GM19395 (cell line): Measurements from ENCODE around the gene PTGER1.
A peak's percentile ranks its signal among the peaks of the same experiment; 100 is the strongest.

Experiments used
- ATAC-seq: cut with Tn5 transposase; IDR thresholded peaks from one replicate; pipeline ENCODE4 v1.9.1; 2021; ENCODE audit warnings: mild to moderate bottlenecking, moderate library complexity; ENCODE audit not compliant: unreplicated experiment

The PTGER1 gene

DNA sequence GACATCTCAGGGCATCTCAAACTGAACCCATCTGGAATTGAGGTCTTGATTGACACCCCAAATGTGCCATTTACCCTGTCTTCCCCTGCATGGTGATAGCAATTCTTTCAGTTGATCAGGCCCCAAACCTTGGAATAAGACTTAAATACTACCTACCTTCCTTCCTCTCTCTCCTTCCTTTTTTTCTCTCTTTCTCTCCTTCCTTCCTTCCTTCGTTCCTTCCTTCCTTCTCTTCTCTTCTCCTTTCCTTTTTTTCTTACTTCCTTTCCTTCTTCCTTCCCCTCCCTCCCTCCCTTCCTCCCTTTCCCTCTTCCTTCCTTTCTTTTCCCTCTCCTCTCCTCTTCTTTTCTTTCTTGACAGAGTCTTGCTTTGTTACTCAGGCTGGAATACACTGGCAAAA lies 28.1 kb upstream of the PTGER1 start:
- no peak for ATAC-seq

DNA sequence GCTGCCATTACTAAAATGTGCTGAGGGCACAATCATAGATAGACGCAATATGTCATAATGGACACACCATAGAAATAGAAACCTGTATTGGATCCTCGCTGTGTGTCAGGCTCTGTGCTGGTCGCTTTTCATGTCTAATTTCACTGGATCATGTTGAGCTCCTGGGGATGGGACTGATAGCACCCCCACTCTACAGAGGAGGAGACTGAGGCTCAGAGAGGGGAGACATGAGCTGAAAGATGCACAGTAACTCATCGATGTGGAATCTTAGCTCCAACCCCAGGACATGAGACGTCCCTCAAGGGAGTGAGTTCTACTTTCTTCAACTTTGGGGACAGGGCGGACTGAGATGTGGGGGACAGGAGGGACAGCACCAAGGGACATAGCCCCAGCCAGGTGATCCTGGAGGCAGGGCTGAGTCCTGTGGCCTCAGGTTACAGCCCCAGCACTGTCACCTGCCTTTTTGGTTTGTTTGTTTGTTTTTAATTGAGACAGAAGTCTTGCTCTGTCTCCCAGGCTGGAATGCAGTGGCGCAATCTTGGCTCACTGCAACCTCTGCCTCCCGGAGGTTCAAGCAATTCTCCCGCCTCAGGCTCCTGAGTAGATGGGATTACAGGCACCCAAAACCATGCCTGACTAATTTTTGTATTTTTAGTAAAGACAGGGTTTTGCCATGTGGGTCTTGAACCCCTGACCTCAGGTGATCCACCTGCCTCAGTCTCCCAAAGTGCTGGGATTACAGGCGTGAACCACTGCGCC lies 27.4 kb upstream of the PTGER1 start:
- no peak for ATAC-seq

DNA sequence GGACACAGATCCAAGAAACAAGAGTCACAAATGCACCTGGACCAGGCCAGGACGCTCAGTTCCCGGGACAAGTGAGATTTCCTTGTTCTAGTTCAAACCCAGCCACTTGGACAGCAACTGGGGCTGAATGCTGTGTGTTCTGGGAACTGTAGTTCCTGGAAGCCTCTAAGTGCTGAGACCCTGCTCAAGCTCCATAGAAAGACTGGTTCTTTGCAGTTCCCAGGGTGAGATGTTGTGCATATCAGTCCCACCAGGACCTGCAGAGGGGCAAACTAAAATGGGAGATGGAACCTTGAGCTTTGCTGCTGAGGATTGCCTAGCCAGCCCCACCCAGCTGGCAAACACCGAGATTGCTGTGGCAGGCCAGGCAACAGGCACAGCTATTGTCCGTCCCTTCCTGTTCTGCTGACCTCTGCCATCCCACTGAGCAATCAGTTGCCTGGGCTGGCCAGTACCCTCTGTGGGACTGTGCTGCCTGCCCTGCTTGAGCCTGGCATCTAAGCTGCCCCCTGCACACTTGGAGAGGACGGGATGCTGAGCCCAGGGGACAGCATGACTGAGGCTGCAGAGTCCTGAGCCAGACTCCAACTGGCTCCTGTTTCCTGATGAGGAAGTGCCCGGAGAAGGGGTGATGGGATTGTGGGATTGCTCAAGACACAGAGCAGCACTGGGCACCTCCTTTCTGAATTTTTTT lies 22.2 kb upstream of the PTGER1 start:
- ATAC-seq = no peak

- ATAC-seq = no peak
These were observed 21.7 kb upstream of the PTGER1 start for GRCh38 chr19:14496834-14497227.

DNA sequence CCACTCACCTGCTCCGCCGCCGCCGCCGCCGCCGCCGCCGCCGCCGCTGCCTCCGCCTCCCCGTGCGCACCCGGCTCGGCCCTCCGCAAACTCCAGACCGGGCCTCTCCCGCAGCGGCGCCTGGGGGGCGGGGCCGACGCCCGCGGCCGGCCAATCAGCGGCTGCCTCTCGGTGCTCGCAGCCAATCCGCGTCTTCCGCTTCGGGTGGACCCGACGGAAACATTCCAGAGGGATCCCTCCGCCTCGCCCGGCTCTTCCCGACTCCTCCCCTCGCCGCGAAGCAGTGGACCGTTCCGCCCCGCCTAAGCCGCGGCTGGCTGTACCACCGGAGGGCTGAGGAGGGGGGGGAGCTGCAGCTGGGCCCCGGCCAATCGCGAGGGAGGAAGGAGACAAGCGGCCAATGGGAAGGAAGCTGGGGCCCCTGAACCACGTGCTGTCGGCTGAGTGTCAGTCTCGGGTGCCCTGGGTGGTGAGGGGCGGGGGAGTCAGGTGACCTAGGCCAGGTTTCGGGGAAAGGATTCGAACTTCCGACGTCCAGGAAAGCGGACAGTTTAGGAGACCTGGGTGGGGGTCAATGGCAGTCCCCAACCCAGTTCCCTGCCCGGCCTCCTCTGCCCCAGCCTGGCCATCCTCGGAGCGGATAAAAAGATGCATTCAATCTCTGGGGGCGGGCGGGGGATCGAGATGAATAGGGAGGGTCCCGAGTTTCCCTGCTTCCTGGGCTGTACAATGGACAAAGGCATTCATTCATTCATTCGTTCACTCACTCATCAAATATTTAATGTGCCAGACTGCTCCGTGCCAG lies 21.1 kb upstream of the PTGER1 start, which contains the start of gene GIPC1:
GIPC1 (minus strand) TSS at position 99 of the 805 bp plus-strand sequence. CDS start 13,151 bp downstream, outside the sequence.
- peak; percentile 66 for ATAC-seq

DNA sequence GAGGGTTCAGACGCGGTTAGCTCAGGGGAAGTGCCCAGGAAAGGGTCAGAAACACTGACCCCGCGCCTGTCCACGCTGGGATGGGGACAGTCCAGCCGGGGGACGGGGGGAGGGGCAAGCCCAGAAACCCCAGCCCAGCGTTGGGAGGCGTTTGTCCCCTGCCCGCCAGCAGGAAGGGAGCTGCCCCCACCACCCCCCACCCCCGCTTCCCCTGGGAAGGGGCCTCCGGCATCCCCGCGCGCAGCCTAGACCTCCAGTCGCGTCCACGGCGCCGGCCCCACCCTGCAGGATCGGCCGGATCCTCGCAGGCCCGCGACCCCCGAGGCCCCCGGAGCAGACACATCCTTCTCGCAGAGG lies 20.5 kb upstream of the PTGER1 start:
- ATAC-seq = no peak

GRCh38 chr19:14494910-14495671 lies 19.9 kb upstream of the PTGER1 start:
- ATAC-seq = no peak

- no peak for ATAC-seq
These were observed 19.3 kb upstream of the PTGER1 start for GRCh38 chr19:14494411-14494810.

DNA sequence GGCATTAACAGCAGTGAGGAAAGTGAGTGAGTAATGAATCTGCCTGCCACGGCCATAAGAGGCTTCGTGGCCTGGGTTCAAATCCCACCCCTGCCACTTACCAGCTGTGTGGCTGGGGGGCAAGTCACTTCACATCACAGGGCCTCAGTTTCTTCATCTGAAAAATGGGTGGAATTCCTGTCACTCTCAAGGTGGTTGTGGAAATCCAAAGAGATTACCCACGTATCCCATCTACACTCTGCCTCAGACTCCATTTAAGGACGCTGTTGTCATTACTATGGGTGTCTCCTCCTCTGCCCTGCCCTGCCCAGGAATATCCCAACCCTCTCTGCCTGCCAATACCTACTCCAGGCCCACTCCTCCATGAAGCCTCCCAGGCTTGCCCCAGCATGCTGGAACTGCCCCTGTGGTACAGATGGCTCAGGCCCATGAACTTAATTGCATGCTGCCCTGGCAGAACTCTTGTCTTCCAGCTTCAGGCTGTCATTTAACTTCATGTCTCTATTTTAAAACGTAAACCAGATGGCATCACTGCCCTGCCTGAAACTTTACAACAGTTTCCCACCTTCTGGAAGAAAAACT lies 17.7 kb upstream of the PTGER1 start:
- no peak for ATAC-seq

GRCh38 chr19:14487370-14488125 lies 12.4 kb upstream of the PTGER1 start:
- ATAC-seq = no peak

DNA sequence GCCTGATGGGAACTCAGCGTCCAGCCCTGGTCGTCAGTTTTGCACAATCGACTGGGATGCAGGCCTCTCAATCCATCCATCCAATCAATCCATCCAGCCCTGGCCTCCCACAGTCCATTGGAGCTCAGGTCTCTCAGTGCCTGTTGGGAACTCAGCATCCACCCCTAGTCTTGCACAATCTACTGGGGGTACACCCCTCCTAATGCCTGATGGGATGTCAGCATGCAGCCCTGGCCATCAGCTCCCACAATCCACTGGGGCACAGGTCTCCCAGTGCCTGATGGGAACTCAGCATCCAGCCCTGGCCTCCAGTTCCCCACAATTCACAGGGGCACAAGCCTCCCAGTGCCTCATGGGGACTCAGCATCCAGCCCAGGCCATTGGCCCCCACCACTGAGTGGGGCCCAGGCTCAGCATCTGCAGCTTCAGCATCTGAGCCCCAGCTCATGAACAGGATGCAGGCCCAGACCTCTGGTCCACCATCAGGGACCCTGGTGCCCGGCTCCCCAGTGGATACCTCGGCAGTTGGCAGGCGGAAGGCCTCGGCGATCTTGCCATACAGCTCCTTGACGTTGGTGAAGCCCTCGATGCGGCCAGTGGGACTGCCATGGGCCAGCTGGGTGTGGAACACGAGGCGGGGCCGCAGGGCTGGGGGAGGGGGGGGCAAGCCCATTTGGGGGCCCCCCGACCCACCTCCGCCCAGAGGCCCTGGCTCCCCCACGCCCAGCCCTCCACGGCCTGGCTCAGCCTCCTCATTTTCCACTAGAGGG lies 7.2 kb upstream of the PTGER1 start:
- no peak for ATAC-seq

- ATAC-seq = no peak
These were observed 5.5 kb upstream of the PTGER1 start for GRCh38 chr19:14480700-14481079.

- ATAC-seq = no peak
These were observed 5.0 kb upstream of the PTGER1 start for GRCh38 chr19:14479975-14480699.

GRCh38 chr19:14479309-14479974 lies 4.3 kb upstream of the PTGER1 start:
- no peak for ATAC-seq

DNA sequence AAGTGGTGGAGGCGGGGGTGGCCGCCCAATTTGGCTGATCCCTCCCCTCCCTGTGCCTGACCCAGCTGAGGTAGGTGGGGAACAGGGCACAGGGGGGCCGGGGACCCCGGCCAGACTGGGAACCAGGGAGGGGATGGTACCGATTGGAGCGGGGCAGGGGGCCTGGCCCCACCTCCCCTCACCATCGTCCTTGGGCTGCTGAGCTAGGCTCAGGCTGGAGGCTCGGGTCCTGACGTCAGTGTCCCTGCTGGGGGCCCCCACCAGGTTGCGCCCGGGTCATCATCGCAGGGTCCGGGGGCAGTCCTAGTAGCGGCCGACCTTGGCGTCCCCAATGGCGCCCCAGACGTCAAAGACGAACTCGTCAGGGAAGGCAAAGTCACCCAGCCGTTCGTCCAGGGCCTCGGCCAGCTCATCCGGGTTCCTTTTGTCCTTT lies 3.0 kb upstream of the PTGER1 start:
- no peak for ATAC-seq

DNA sequence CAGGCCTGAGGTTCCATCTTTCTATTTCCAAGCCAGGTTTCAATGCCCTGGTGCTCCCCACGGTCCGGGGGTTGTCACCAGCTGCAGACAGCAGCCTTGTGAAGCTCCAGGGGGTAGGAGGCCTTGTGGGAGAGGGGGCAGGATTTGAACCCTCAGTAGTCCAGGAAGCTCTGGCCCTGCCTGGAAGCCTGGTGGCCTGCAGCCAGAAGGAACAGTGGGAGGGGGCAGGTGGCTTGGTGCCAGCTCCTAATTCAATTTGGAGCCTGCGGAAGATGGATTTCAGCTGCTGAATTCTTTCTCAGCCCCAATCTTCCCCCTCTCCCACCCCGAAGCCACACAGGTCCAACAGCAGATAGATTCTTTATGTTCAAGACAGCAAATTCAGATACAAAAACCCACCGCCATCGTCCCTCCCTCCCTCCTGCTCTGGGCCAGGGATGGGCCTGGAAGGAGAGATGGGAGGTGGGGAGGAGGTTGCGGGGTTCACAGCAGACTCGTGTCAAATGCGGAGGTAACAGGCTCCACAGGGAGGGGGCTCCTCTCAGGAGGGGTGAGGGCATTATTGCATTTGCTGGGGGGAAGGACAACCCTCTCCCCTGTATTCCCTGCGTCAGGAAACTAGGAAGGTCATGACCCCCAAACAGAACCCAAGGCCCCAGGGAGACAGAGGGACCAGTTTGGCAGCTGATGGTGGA lies 2.4 kb upstream of the PTGER1 start:
- ATAC-seq = no peak

DNA sequence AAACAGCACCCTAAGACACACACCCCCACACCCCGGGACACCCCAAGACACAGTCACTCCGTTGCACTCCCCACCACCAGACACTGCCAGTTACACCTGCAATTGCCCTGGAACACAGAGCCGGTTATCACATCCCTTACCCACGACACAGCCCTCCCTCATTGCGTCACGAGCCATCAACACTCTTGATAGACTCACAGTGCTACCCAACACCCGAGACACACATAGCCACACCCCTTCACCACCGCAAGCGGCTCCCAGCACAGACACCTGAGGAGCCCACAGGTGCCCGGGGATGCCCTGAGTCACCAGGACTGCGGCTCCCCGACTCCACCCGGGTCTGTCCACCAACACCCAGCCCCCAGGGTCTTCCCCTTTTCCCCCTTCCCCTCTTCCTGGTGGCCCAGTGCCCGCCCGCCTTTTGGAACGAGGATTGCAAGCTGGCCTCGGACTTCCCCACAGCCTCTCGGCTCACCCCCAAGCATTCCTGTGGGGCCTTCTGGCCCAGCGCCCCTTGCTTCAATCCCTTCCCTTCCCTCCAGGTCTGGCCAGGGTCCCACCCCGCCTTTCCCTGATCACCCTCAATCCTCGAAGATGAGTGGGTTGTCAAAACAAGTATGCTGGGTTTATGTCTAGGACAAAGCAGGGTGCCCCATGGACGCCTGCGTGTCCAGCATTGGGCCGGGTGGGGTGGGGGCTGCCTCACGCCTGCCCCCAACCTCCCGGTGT lies 1.7 kb upstream of the PTGER1 start:
- no peak for ATAC-seq
